VCaP (cell line): ENCODE results near the gene KIF6.

ENCODE experiments used
- H3K27ac ChIP-seq: fragments of 450-650 bp; 2 replicates; pipeline ENCODE4 v1.5.1; 2017
- TF ChIP-seq, protein P1 (sequence below): fragments of 450-650 bp; conservative IDR thresholded peaks from 2 replicates; pipeline ENCODE4 v1.5.1; 2017; ENCODE audit warnings: mild to moderate bottlenecking, moderate library complexity

The KIF6 gene

GRCh38 chr6:39402239-39402751 lies 322.9 kb downstream of the KIF6 start:
- TF ChIP-seq, protein P1, sequence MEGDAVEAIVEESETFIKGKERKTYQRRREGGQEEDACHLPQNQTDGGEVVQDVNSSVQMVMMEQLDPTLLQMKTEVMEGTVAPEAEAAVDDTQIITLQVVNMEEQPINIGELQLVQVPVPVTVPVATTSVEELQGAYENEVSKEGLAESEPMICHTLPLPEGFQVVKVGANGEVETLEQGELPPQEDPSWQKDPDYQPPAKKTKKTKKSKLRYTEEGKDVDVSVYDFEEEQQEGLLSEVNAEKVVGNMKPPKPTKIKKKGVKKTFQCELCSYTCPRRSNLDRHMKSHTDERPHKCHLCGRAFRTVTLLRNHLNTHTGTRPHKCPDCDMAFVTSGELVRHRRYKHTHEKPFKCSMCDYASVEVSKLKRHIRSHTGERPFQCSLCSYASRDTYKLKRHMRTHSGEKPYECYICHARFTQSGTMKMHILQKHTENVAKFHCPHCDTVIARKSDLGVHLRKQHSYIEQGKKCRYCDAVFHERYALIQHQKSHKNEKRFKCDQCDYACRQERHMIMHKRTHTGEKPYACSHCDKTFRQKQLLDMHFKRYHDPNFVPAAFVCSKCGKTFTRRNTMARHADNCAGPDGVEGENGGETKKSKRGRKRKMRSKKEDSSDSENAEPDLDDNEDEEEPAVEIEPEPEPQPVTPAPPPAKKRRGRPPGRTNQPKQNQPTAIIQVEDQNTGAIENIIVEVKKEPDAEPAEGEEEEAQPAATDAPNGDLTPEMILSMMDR = no peak
- H3K27ac ChIP-seq = no peak overlapping the region

- H3K27ac ChIP-seq = no peak overlapping the region
Observed at GRCh38 chr6:39401376-39401775, 323.8 kb downstream of the KIF6 start.

GRCh38 chr6:39400026-39400425 lies 325.2 kb downstream of the KIF6 start:
- H3K27ac ChIP-seq = no peak overlapping the region
- TF ChIP-seq, protein P1 = no peak

More at GRCh38 chr6:39401376-39401775, 323.8 kb downstream of the KIF6 start:
- TF ChIP-seq, protein P1 = no peak

DNA sequence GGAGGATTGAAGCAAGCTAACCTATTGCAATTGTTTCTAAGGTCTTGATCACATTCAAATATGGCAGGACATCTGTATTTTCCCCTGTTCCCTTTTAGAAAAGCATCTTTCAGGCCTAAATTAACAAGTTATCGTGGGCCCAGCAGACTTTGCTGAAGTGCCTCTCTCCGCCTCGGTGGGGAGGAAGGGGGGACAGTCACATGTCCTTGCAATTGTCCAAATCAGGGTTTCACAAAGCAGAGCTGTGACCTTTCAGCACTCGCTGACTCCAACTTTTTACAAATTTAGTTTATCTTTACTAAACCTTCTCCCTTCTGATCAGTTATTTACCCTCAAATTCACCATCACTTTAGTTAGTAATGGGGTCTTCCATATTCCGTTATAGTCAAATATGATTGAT lies 328.4 kb downstream of the KIF6 start:
- TF ChIP-seq, protein P1 = no peak

DNA sequence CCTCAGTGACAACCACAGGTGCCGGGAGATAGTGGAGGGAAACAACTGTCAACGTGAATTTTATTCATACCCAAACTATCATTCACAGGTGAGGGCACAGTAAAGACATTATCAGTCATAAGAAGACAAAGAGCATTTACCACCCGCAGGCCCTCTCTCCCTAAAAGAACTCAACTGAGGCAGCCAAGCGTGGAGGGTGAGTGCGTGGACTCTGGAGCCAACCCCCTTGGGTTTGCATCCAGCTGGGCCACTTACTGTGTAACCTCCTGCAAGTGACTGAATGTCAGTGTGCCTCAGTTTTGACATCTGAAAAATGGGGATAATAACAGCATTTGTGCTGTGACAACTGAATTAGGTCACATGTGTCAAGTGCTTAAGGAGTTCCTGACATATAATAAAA lies 332.1 kb downstream of the KIF6 start:
- TF ChIP-seq, protein P1 = no peak
- H3K27ac ChIP-seq = no peak overlapping the region

More for the DNA sequence above, 328.4 kb downstream of the KIF6 start:
- H3K27ac ChIP-seq = no peak overlapping the region

- TF ChIP-seq, protein P1 = no peak
- no peak overlapping the region for H3K27ac ChIP-seq
Observed at GRCh38 chr6:39391182-39391581, 334.0 kb downstream of the KIF6 start.

- H3K27ac ChIP-seq = no peak overlapping the region
- TF ChIP-seq, protein P1 = 0 out of 2 replicates have a peak, but pooled peaks have one; percentile 33
Observed at GRCh38 chr6:39389484-39389767, 335.8 kb downstream of the KIF6 start.
